HG03095 (cell line): Measurements from ENCODE around the gene GOSR1.
"Not testable (repeated sequence)": the region's sequence is repeated elsewhere in the genome, so short reads cannot be mapped to it uniquely, and the experiment has no call there.

ENCODE experiments used
- ATAC-seq: cut with Tn5 transposase; IDR thresholded peaks from one replicate; pipeline ENCODE4 v1.9.1; 2021; ENCODE audit warnings: moderate library complexity; ENCODE audit not compliant: unreplicated experiment

The GOSR1 gene

DNA sequence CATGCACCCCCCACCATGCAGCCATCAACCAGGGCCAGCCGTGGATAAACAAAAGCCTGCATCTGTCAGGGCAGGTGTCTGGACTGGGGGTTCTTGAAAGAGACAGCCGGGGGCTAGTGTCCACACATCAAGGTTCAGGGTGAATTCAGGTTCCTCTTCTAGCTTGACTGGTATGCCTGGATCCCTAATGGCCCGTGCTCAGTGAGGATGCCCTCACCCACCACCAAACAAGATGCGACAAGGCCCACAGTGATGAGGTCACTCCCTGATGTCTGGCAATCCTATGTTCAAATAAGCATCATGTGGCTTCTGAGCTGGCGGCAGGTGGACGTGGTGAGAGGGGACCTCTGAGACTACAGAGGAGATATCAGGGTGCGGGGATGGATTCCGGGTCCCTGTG is 64.6 kb downstream of the GOSR1 start:
- ATAC-seq = no peak

GRCh38 chr17:30543456-30543855 is 66.2 kb downstream of the GOSR1 start:
- ATAC-seq = no peak

DNA sequence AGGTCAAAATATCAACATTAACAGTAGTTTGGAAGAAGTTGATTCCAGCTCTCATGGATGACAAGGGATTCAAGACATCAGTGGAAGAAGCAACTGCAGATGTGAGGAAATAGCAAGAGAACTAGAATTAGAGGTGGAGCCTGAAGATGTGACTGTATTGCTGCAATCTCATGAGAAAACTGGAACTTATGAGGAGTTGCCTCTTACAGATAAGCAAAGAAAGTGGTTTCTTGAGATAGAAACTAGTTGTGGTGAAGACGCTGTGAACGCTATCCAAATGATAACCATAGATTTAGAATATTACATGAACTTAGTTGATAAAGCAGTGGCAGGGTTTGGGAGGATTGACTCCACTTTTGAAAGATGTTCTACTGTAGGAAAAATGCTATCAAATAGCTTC is 67.8 kb downstream of the GOSR1 start:
- no peak for ATAC-seq

DNA sequence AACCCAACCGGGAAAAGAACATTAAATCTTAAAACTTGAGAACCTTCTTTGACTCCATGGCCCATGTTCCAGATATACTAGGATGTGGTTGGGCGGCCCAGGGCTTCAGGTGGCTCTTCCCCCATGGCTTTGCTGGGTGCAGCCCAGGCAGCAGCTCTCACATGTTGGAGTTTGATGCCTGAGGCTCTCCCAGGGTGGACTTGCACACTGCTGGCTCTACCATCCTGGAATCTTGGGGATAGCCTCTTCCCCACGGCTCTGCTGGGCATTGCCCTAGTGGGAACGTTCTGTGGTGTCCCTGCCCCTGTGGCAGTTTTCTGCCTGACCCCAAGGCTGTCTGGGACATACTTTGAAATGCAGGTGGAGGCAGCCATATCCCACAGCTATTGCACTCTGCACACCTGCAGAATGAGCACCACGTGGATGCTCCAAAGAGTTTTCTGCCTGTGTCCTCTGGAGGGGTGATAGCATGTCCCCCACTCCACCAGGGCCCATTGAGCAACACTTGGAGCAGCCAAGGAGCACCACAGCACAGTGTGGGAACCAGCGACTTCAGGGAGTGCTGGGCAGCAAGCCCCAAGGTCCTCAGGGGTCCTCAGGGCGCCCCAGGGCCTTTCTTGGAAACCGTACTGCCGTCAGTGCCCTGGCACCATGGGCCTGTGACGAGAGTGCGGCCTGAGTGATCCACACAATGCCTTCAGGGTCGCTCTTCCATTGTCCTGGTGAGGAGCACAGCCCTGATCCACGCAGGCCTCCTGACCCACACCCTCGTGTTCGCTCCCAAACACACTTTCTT is 70.8 kb downstream of the GOSR1 start:
- ATAC-seq = no peak

DNA sequence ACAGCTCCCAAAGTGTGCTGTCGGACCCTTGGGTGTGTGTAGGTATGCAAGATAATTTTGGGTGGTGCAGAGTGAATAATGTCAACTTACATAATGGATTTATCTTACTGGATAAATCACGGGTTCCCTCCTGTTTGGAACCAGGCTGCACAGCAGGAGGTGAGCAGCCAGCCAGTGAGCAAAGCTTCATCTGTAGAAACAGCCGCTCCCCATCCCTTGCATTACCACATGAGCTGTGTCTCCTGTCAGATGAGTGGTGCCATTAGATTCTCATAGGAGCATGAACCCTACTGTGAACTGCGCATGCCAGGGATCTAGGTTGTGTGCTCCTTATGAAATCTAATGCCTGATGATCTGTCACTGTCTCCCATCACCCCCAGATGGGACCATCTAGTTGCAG is 72.0 kb downstream of the GOSR1 start:
- ATAC-seq = not testable (repeated sequence)

- ATAC-seq = no peak
Measured at GRCh38 chr17:30549864-30550511, 72.8 kb downstream of the GOSR1 start.

DNA sequence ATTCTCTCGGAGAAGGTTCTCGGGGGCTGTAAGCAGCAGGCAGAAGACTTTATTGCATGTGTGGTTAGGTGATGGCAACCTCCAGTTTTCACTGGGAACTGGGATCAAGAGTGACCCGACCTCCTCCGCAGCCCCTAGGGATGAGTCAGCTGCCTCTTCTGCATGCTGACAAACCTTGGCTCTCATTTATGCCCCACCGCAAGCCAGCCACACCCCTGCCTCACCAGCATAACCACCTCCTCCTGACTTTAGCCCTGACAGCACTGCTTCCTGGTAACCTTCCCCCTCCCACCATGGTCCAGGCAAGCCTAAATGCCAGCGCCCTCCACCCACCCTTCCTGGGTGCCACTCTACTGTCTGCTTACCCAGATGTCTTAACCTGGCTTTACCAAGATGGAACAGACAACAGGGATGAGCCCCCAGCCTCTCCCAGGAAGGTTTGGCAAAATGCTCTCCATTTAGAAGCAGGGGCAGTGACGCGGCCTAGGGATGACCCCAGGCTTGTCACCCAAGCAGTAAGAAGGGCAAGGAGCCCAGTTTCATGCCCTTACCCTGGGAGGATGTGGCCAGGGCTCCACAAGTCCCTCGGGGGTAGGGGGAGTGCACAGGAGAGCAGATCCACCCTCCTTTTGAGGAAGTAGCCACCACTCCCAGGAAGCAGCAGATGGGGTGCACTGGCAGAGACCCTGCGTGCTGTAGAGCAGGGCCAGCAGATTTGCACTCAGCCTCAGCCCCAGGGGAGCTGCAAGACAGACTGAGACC is 73.5 kb downstream of the GOSR1 start:
- no peak for ATAC-seq

DNA sequence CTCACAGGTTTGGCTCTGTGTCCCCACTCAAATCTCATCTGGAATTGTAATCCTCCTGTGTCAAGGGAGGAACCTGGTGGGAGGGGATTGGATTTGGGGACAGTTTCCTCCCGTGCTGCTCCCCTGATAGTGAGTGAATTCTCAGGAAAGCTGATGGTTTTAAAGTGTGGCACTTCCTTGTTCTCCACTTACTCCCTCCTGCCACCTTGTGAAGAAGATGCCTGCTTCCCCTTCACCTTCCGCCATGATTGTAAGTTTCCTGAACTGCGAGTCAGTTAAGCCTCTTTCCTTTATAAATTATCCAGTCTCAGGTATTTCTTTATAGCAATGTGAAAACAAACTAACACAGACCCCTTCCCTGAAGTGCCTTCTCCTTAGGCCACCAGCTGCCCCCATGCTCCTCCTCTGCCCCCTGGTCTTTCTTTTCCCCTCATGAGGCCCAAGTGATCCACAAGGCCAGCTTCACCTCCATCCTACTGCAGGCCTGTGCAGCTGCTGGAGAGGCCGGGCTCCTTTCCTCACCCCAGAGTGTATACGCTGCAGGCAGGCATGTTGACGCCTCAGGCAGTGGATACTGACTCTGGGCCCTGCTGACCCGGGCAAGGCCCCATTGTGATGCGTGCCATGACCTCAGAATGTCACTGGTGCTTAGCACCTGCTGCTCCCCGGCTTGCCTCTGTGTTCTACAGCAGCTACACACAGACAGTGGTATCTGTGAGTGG is 74.2 kb downstream of the GOSR1 start:
- ATAC-seq = not testable (repeated sequence)

GRCh38 chr17:30551996-30552339 is 74.8 kb downstream of the GOSR1 start:
- no peak for ATAC-seq

DNA sequence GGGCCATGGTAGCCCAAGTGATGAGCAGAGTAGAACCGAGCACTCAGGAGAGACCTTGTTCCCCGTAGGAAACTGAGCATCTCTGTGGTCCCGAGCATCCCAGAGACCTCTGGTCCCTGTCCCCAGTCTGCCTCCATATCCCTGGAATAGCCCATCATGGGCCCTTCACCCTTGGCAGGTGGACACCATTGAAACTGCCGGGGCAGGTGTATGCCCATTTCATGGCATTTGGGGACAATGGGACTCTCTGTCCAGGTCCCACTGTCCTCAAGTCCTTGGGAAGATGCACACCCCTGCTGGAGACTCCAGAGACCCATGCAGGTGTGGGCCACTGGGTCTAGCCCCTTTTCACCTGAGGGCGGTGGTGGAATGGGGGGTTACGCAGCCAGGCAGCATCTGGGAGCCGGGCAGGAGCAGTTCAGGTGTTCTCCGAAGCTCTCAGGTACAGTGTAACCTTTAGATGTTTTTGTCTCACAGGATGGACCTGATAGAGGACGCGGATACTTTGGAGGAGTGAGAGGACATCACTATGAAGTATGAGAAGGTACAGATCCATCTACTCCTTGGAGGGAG is 75.9 kb downstream of the GOSR1 start:
- no peak for ATAC-seq

GRCh38 chr17:30553823-30554440 is 76.7 kb downstream of the GOSR1 start:
- not testable (repeated sequence) for ATAC-seq

- no peak for ATAC-seq
Measured at GRCh38 chr17:30554839-30555751, 77.9 kb downstream of the GOSR1 start.

DNA sequence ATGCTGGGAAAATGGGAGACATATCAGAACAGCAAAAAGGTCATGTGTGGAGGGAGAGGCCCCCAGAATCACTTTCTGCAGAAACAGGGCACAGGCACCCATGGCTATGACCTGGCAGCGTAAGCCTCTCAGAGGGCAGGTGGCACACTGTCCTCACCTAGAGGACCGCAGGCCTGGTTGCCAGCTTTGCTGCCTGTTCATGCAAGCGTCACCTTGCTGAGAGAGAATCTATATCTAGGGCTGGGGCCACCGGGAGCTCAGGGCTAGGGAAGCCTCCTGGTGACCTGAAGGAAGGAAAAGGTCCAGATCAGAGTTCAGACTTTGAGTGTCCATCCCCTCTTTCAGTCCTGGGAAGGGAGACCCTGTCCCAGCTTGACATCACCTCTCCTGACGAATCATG is 78.7 kb downstream of the GOSR1 start:
- no peak for ATAC-seq

DNA sequence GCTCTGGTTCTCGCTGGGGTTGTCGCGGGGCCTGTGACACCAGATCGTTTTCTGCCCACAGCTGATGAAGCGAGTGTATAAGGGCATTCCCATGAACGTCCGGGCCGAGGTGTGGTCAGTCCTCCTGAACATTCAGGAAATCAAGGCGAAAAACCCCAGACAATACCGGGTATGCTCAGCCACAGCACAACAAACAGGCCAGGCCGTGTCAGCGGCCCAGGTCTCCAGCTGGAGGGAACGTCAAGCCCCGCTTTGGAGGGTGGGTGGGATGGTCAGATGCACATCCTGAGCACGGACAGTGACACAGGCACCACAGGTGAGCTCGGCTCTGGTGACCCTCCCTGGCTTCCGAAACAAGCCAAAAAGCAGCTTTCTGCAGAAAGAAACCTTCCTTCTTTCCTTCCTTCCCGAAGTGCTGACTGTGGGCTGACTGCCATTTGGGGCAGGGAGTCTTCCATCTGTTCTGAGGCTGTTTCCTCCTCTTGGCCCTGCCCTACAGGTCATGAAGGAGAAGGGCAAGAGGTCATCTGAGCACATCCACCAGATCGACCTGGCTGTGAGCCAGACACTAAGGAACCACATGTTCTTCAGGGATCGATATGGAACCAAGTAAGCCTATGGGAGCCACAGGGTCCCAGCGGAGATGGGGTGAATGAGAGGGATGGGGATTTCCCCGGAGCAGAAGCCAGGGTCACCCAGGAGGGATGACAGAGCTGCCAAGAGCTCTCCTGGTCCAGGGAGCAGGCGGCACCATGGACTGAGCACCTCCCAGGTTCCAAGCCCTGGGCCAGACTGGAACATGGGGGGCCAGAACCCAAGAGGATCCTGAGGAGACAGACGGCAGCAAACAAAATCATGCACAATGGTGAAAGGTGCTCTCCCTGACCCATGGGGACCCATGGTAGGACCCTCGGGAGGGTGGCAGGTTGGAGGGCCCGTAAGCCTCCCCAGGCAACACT is 79.4 kb downstream of the GOSR1 start:
- no peak for ATAC-seq

- no peak for ATAC-seq
Measured at GRCh38 chr17:30557916-30558685, 80.9 kb downstream of the GOSR1 start.

GRCh38 chr17:30558686-30559545 is 81.7 kb downstream of the GOSR1 start:
- no peak for ATAC-seq

DNA sequence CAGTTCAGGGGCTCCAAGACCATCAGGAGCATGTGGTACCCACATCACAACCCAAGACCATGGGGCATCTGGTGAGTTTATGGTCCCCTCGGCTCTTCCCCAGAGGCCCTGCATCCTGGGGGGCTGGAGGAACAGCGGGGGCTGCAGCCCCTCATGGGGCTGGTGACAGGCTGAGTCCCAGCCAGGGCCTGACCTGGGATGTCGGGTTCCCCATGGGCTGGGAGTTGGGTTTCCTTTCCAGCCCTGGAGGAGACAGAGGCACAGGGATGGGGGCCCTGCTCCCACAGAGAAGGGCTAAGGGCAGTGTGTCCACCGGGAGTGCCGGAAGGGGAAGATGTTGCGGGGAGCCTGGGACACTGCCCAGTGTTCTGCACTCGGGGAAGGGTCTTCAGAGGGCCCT is 82.4 kb downstream of the GOSR1 start:
- no peak for ATAC-seq
